Measurements from ENCODE around the gene ZFP1.
A peak's percentile ranks its signal among the peaks of the same experiment; 100 is the strongest.

The ZFP1 gene

GRCh38 chr16:75106351-75107274 is 41.7 kb upstream of the ZFP1 start:
- no peak overlapping the region for H3K27ac ChIP-seq (ENCODE audit: low read depth, low read length)
- peaks cover 0 to 14% of the 10 kb centered on the region in 2 donors for H3K36me3 ChIP-seq (ENCODE audit: control insufficient read depth in 1 of 2, insufficient read depth in 2 of 2, low read length in 2 of 2)
- H3K4me3 ChIP-seq (ENCODE audit: low read depth in 1 of 2, low read length in 2 of 2), result no peak overlapping the region
- no peaks in the 10 kb centered on the region for H3K9me3 ChIP-seq (ENCODE audit: control insufficient read depth in 1 of 2, low read length in 2 of 2)
- H3K9ac ChIP-seq (ENCODE audit: low read depth in 1 of 2, low read length in 2 of 2), result no peak overlapping the region
- H3K4me1 ChIP-seq (ENCODE audit: control insufficient read depth in 1 of 2, insufficient read depth in 2 of 2, low read length in 2 of 2), result peaks cover 40 to 48% of the 10 kb centered on the region in 2 donors
- H3K27me3 ChIP-seq (ENCODE audit: control insufficient read depth in 1 of 2, insufficient read depth in 2 of 2, low read length in 2 of 2), result no peaks in the 10 kb centered on the region

- Histone ChIP-seq H3K27ac (ENCODE audit: low read depth, low read length) (no peak overlapping the region), H3K4me1 (ENCODE audit: control insufficient read depth in 1 of 2, insufficient read depth in 2 of 2, low read length in 2 of 2) (peaks cover 40 to 52% of the 10 kb centered on the region in 2 donors)
These were observed 40.8 kb upstream of the ZFP1 start for GRCh38 chr16:75107505-75107904.

GRCh38 chr16:75108792-75109731 is 39.3 kb upstream of the ZFP1 start:
- Histone ChIP-seq H3K4me3 (ENCODE audit: low read depth in 1 of 2, low read length in 2 of 2) (peak overlapping the region in 1 of 2 donors; percentile 1), H3K36me3 (ENCODE audit: control insufficient read depth in 1 of 2, insufficient read depth in 2 of 2, low read length in 2 of 2) (peaks cover 0 to 11% of the 10 kb centered on the region in 2 donors), H3K27ac (ENCODE audit: low read depth, low read length) (peak overlapping the region; percentile 68), H3K4me1 (ENCODE audit: control insufficient read depth in 1 of 2, insufficient read depth in 2 of 2, low read length in 2 of 2) (peaks cover 45 to 62% of the 10 kb centered on the region in 2 donors), H3K27me3 (ENCODE audit: control insufficient read depth in 1 of 2, insufficient read depth in 2 of 2, low read length in 2 of 2) (no peaks in the 10 kb centered on the region), H3K9me3 (ENCODE audit: control insufficient read depth in 1 of 2, low read length in 2 of 2) (no peaks in the 10 kb centered on the region), H3K9ac (ENCODE audit: low read depth in 1 of 2, low read length in 2 of 2) (peak overlapping the region in 1 of 2 donors; percentile 45)

More at GRCh38 chr16:75107505-75107904, 40.8 kb upstream of the ZFP1 start:
- no peak overlapping the region for H3K9ac ChIP-seq (ENCODE audit: low read depth in 1 of 2, low read length in 2 of 2)
- H3K36me3 ChIP-seq (ENCODE audit: control insufficient read depth in 1 of 2, insufficient read depth in 2 of 2, low read length in 2 of 2), result peaks cover 0 to 11% of the 10 kb centered on the region in 2 donors
- no peak overlapping the region for H3K4me3 ChIP-seq (ENCODE audit: low read depth in 1 of 2, low read length in 2 of 2)
- no peaks in the 10 kb centered on the region for H3K9me3 ChIP-seq (ENCODE audit: control insufficient read depth in 1 of 2, low read length in 2 of 2)
- H3K27me3 ChIP-seq (ENCODE audit: control insufficient read depth in 1 of 2, insufficient read depth in 2 of 2, low read length in 2 of 2), result no peaks in the 10 kb centered on the region

GRCh38 chr16:75109732-75110243 is 38.5 kb upstream of the ZFP1 start:
- peak overlapping the region in 1 of 2 donors; percentile 45 for H3K9ac ChIP-seq (ENCODE audit: low read depth in 1 of 2, low read length in 2 of 2)
- H3K27ac ChIP-seq (ENCODE audit: low read depth, low read length), result peak overlapping the region; percentile 68
- no peaks in the 10 kb centered on the region for H3K9me3 ChIP-seq (ENCODE audit: control insufficient read depth in 1 of 2, low read length in 2 of 2)
- no peaks in the 10 kb centered on the region for H3K27me3 ChIP-seq (ENCODE audit: control insufficient read depth in 1 of 2, insufficient read depth in 2 of 2, low read length in 2 of 2)
- peaks cover 45 to 62% of the 10 kb centered on the region in 2 donors for H3K4me1 ChIP-seq (ENCODE audit: control insufficient read depth in 1 of 2, insufficient read depth in 2 of 2, low read length in 2 of 2)
- peaks cover 0 to 11% of the 10 kb centered on the region in 2 donors for H3K36me3 ChIP-seq (ENCODE audit: control insufficient read depth in 1 of 2, insufficient read depth in 2 of 2, low read length in 2 of 2)
- H3K4me3 ChIP-seq (ENCODE audit: low read depth in 1 of 2, low read length in 2 of 2), result peak overlapping the region in 1 of 2 donors; percentile 1

GRCh38 chr16:75110637-75111513 is 37.4 kb upstream of the ZFP1 start:
- peak overlapping the region; percentile 35 to 45 for H3K9ac ChIP-seq (ENCODE audit: low read depth in 1 of 2, low read length in 2 of 2)
- H3K27ac ChIP-seq (ENCODE audit: low read depth, low read length), result no peak overlapping the region
- H3K4me3 ChIP-seq (ENCODE audit: low read depth in 1 of 2, low read length in 2 of 2), result peak overlapping the region; percentile 39 to 59
- no peaks in the 10 kb centered on the region for H3K27me3 ChIP-seq (ENCODE audit: control insufficient read depth in 1 of 2, insufficient read depth in 2 of 2, low read length in 2 of 2)
- no peaks in the 10 kb centered on the region for H3K9me3 ChIP-seq (ENCODE audit: control insufficient read depth in 1 of 2, low read length in 2 of 2)
- H3K4me1 ChIP-seq (ENCODE audit: control insufficient read depth in 1 of 2, insufficient read depth in 2 of 2, low read length in 2 of 2), result peaks cover 39 to 54% of the 10 kb centered on the region in 2 donors
- peaks cover 0 to 11% of the 10 kb centered on the region in 2 donors for H3K36me3 ChIP-seq (ENCODE audit: control insufficient read depth in 1 of 2, insufficient read depth in 2 of 2, low read length in 2 of 2)

DNA sequence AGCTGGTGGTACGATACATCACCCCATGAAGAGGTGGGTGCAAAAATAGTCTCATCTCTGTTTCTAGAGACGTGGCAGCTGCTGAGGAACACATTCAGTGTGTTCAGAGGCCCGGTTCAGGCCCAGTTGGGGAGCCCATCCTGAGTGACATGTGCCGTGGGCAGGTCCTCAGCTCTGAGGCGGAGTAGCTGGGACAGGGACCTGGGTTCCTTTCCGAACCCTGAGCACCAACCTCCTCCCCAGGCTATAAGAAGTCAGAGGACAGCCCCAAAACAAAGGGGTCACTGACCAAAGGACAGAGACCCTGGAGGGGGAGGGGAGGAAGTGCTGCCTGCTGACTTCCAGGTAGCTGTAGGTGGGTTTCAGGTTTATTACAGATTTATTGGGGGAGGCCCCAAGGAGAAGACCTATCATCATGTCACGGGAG is 36.8 kb upstream of the ZFP1 start:
- Histone ChIP-seq H3K9me3 (ENCODE audit: control insufficient read depth in 1 of 2, low read length in 2 of 2) (no peaks in the 10 kb centered on the region), H3K27ac (ENCODE audit: low read depth, low read length) (no peak overlapping the region), H3K27me3 (ENCODE audit: control insufficient read depth in 1 of 2, insufficient read depth in 2 of 2, low read length in 2 of 2) (no peaks in the 10 kb centered on the region), H3K4me1 (ENCODE audit: control insufficient read depth in 1 of 2, insufficient read depth in 2 of 2, low read length in 2 of 2) (peaks cover 40 to 51% of the 10 kb centered on the region in 2 donors), H3K9ac (ENCODE audit: low read depth in 1 of 2, low read length in 2 of 2) (no peak overlapping the region), H3K4me3 (ENCODE audit: low read depth in 1 of 2, low read length in 2 of 2) (peak overlapping the region in 1 of 2 donors; percentile 59), H3K36me3 (ENCODE audit: control insufficient read depth in 1 of 2, insufficient read depth in 2 of 2, low read length in 2 of 2) (peaks cover 0 to 5% of the 10 kb centered on the region in 2 donors)

- Histone ChIP-seq H3K36me3 (ENCODE audit: control insufficient read depth in 1 of 2, insufficient read depth in 2 of 2, low read length in 2 of 2) (no peaks in the 10 kb centered on the region), H3K27ac (ENCODE audit: low read depth, low read length) (no peak overlapping the region), H3K4me1 (ENCODE audit: control insufficient read depth in 1 of 2, insufficient read depth in 2 of 2, low read length in 2 of 2) (peaks cover 43 to 51% of the 10 kb centered on the region in 2 donors), H3K4me3 (ENCODE audit: low read depth in 1 of 2, low read length in 2 of 2) (no peak overlapping the region), H3K9me3 (ENCODE audit: control insufficient read depth in 1 of 2, low read length in 2 of 2) (no peaks in the 10 kb centered on the region), H3K27me3 (ENCODE audit: control insufficient read depth in 1 of 2, insufficient read depth in 2 of 2, low read length in 2 of 2) (no peaks in the 10 kb centered on the region), H3K9ac (ENCODE audit: low read depth in 1 of 2, low read length in 2 of 2) (no peak overlapping the region)
These were observed 36.2 kb upstream of the ZFP1 start for GRCh38 chr16:75111961-75112733.

DNA sequence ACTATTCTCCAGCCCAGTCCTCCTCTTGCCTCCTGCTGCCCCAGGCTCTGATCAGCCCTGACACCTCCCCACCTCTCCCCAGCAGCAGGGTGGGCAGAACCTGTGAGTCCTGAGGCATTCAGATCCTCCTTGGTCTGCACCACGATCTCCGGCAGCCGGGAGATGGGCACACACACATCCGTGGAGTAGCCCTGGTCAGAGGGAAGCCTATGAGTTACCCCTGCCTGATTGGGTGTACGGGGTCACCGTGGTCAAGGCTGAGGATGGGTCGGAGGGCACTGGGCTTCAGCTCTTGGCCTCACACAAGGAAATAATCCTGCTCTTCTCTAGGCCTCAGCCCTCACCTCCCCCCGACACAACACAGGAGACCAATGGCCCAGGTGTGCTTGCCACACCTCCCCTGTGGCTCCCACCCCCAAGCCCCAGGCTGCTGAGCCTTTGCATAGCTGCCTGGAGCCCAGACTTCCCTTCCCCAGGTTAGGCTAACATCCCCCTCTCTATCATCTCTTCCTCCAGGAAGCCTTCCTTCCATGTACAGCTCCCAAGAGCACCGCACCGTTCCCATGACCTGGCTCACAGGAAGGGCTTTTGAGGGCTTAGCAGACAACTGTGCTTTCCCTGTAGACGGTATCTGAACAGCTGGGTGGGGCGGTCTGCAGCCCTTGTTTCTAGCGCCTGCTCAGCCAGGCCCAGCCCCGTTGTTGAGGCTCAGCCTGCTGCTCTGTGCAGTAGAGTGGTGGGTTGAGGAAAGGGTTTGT is 35.4 kb upstream of the ZFP1 start:
- Histone ChIP-seq H3K27me3 (ENCODE audit: control insufficient read depth in 1 of 2, insufficient read depth in 2 of 2, low read length in 2 of 2) (no peaks in the 10 kb centered on the region), H3K9ac (ENCODE audit: low read depth in 1 of 2, low read length in 2 of 2) (no peak overlapping the region), H3K4me3 (ENCODE audit: low read depth in 1 of 2, low read length in 2 of 2) (no peak overlapping the region), H3K4me1 (ENCODE audit: control insufficient read depth in 1 of 2, insufficient read depth in 2 of 2, low read length in 2 of 2) (peaks cover 43 to 46% of the 10 kb centered on the region in 2 donors), H3K27ac (ENCODE audit: low read depth, low read length) (no peak overlapping the region), H3K36me3 (ENCODE audit: control insufficient read depth in 1 of 2, insufficient read depth in 2 of 2, low read length in 2 of 2) (no peaks in the 10 kb centered on the region), H3K9me3 (ENCODE audit: control insufficient read depth in 1 of 2, low read length in 2 of 2) (no peaks in the 10 kb centered on the region)
